ENCODE measurements around the gene CLSTN2. TPM values are rescaled to one million over a fixed set of nuclear protein-coding genes. Genes with fewer than 3 reads are reported as not detected.

Gene CLSTN2
- total and polyA plus RNA-seq, 4 donors = 0.09 to 2.2 (median 0.55) TPM

DNA sequence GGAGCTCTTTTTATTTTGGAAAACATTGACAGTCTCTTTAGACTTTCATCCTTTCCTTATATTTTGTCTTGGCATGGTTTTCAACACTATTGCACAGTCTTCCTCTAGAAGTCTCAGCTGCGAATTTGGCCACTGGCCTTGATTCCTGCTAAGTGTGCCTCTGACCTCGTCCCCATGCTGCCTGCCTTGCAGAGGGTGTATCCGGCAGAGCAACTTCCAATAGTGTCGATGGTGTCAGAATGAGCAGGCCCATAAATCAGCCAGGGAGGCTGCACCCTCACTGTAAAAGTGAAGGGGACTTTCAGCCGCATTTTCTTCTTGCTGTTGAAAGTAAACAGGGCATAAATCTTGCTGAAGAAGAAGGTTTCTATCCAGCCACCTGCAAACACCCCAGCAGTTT, 406.2 kb downstream of the CLSTN2 start:
- H3K9me3 ChIP-seq (ENCODE audit: control insufficient read depth in 4 of 4, low read length in 3 of 4) = no peaks in the 10 kb centered on the region
- no peak for DNase-seq (ENCODE audit: low spot score)

DNA sequence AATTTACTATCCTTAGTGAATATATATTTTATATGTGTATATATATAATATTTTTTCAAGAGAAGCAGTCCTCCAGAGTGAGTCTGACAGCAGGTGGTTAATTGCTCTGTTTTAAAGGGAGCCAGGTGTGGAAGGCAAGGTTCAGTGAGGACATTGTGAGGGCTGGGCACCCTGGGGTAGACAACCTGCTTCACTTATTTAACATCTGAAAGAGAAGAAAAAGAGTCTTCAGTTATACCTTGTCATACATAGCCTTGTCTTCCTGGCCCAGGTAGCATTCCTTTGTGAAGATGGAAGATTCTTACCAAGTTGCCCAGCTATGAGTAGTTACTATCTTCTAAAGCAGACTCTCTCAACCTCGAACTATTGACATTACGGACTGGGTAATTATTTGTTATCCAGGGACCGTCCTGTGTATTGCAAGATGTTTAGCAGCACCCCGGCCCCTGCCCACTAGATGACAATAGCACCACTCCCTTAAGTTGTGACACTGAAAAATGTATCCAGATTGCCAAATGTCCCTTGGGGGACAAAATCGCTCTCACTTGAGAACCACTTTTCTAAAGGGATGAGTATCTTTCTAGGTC, 406.9 kb downstream of the CLSTN2 start:
- no peak for DNase-seq (ENCODE audit: low spot score)
- WGBS = 60% methylated on average over 5 of the region's 5 CpGs
- no peaks in the 10 kb centered on the region for H3K9me3 ChIP-seq (ENCODE audit: control insufficient read depth in 4 of 4, low read length in 3 of 4)
- H3K27ac ChIP-seq (ENCODE audit: low read depth in 1 of 2, low read length in 2 of 2) = no peak overlapping the region
- H3K9ac ChIP-seq (ENCODE audit: low read depth in 1 of 2, low read length in 2 of 2) = no peak overlapping the region
- no peak overlapping the region for H3K4me3 ChIP-seq (ENCODE audit: low read depth in 1 of 3, low read length in 3 of 3)
- no peaks in the 10 kb centered on the region for H3K4me1 ChIP-seq (ENCODE audit: control insufficient read depth in 4 of 4, insufficient read depth in 4 of 4, low read length in 3 of 4)
- H3K27me3 ChIP-seq (ENCODE audit: control insufficient read depth in 4 of 4, insufficient read depth in 4 of 4, low read length in 3 of 4) = no peaks in the 10 kb centered on the region
- TF ChIP-seq, protein P1, sequence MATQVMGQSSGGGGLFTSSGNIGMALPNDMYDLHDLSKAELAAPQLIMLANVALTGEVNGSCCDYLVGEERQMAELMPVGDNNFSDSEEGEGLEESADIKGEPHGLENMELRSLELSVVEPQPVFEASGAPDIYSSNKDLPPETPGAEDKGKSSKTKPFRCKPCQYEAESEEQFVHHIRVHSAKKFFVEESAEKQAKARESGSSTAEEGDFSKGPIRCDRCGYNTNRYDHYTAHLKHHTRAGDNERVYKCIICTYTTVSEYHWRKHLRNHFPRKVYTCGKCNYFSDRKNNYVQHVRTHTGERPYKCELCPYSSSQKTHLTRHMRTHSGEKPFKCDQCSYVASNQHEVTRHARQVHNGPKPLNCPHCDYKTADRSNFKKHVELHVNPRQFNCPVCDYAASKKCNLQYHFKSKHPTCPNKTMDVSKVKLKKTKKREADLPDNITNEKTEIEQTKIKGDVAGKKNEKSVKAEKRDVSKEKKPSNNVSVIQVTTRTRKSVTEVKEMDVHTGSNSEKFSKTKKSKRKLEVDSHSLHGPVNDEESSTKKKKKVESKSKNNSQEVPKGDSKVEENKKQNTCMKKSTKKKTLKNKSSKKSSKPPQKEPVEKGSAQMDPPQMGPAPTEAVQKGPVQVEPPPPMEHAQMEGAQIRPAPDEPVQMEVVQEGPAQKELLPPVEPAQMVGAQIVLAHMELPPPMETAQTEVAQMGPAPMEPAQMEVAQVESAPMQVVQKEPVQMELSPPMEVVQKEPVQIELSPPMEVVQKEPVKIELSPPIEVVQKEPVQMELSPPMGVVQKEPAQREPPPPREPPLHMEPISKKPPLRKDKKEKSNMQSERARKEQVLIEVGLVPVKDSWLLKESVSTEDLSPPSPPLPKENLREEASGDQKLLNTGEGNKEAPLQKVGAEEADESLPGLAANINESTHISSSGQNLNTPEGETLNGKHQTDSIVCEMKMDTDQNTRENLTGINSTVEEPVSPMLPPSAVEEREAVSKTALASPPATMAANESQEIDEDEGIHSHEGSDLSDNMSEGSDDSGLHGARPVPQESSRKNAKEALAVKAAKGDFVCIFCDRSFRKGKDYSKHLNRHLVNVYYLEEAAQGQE (IDR thresholded peaks at IDR 0.05) = no peak
- TF ChIP-seq FOXA1 (IDR thresholded peaks at IDR 0.05) = no peak
- H3K36me3 ChIP-seq (ENCODE audit: control insufficient read depth in 4 of 4, insufficient read depth in 3 of 4, low read depth in 1 of 4, low read length in 3 of 4) = no peaks in the 10 kb centered on the region

More for the DNA sequence above, 406.2 kb downstream of the CLSTN2 start:
- no peak overlapping the region for H3K9ac ChIP-seq (ENCODE audit: low read depth in 1 of 2, low read length in 2 of 2)
- H3K27ac ChIP-seq (ENCODE audit: low read depth in 1 of 2, low read length in 2 of 2) = no peak overlapping the region
- WGBS = 63% methylated on average over 5 of the region's 5 CpGs
- no peaks in the 10 kb centered on the region for H3K27me3 ChIP-seq (ENCODE audit: control insufficient read depth in 4 of 4, insufficient read depth in 4 of 4, low read length in 3 of 4)
- no peak overlapping the region for H3K4me3 ChIP-seq (ENCODE audit: low read depth in 1 of 3, low read length in 3 of 3)
- no peaks in the 10 kb centered on the region for H3K4me1 ChIP-seq (ENCODE audit: control insufficient read depth in 4 of 4, insufficient read depth in 4 of 4, low read length in 3 of 4)
- H3K36me3 ChIP-seq (ENCODE audit: control insufficient read depth in 4 of 4, insufficient read depth in 3 of 4, low read depth in 1 of 4, low read length in 3 of 4) = no peaks in the 10 kb centered on the region
- TF ChIP-seq SP1 (IDR thresholded peaks at IDR 0.05) (no peak), GABPA (IDR thresholded peaks at IDR 0.05 in 1 of 2, conservative IDR thresholded peaks at IDR 0.05 in 1 of 2) (no peak), FOXA2 (IDR thresholded peaks at IDR 0.05) (no peak), YY1 (IDR thresholded peaks at IDR 0.05) (no peak), HNF4G (IDR thresholded peaks at IDR 0.05) (no peak), FOXA1 (IDR thresholded peaks at IDR 0.05) (no peak), TAF1 (conservative IDR thresholded peaks at IDR 0.05) (no peak), JUND (IDR thresholded peaks at IDR 0.05) (no peak), HNF4A (conservative IDR thresholded peaks at IDR 0.05) (no peak)
- TF ChIP-seq, protein P2, sequence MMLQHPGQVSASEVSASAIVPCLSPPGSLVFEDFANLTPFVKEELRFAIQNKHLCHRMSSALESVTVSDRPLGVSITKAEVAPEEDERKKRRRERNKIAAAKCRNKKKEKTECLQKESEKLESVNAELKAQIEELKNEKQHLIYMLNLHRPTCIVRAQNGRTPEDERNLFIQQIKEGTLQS (IDR thresholded peaks at IDR 0.05) = no peak
- TF ChIP-seq, protein P3, sequence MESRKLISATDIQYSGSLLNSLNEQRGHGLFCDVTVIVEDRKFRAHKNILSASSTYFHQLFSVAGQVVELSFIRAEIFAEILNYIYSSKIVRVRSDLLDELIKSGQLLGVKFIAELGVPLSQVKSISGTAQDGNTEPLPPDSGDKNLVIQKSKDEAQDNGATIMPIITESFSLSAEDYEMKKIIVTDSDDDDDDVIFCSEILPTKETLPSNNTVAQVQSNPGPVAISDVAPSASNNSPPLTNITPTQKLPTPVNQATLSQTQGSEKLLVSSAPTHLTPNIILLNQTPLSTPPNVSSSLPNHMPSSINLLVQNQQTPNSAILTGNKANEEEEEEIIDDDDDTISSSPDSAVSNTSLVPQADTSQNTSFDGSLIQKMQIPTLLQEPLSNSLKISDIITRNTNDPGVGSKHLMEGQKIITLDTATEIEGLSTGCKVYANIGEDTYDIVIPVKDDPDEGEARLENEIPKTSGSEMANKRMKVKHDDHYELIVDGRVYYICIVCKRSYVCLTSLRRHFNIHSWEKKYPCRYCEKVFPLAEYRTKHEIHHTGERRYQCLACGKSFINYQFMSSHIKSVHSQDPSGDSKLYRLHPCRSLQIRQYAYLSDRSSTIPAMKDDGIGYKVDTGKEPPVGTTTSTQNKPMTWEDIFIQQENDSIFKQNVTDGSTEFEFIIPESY (IDR thresholded peaks at IDR 0.05) = no peak
- TF ChIP-seq, protein P4, sequence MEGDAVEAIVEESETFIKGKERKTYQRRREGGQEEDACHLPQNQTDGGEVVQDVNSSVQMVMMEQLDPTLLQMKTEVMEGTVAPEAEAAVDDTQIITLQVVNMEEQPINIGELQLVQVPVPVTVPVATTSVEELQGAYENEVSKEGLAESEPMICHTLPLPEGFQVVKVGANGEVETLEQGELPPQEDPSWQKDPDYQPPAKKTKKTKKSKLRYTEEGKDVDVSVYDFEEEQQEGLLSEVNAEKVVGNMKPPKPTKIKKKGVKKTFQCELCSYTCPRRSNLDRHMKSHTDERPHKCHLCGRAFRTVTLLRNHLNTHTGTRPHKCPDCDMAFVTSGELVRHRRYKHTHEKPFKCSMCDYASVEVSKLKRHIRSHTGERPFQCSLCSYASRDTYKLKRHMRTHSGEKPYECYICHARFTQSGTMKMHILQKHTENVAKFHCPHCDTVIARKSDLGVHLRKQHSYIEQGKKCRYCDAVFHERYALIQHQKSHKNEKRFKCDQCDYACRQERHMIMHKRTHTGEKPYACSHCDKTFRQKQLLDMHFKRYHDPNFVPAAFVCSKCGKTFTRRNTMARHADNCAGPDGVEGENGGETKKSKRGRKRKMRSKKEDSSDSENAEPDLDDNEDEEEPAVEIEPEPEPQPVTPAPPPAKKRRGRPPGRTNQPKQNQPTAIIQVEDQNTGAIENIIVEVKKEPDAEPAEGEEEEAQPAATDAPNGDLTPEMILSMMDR (IDR thresholded peaks at IDR 0.05; ENCODE audit: low read depth, low read length, missing input control) = no peak
